ENCODE data around the gene RGS1.

DNA sequence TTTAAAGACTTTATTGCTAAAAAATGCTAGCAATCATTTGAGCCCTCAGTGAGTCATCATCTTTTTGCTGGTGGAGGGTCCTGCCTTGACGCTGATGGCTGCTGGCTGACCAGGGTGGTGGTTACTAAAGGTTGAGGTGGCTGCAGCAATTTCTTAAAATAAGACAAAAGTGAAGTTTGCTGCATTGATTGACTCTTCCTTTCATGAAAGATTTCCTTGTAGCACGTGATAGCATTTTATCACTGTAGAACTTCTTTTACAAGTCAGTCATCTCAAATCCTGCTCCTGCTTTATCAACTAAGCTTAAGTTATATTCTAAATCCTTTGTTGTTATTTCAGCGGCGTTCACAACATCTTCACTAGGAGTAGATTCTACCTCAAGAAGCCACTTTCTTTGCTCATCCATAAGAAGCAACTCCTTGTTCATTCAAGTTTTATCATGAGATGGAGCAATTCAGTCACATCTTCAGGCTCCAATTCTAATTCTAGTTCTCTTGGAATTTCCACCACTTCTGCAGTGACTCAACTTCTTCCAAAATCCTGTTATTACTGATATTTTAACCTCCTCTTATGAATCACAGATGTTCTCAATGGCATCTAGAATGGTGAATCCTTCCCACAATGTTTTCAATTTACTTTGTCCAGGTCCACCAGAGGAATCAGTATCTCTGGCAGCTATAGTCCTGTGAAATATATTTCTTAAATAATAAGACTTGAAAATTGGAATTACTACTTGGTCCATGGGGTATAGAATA is 17.6 kb upstream of the RGS1 start:
- TF ChIP-seq, protein P1, sequence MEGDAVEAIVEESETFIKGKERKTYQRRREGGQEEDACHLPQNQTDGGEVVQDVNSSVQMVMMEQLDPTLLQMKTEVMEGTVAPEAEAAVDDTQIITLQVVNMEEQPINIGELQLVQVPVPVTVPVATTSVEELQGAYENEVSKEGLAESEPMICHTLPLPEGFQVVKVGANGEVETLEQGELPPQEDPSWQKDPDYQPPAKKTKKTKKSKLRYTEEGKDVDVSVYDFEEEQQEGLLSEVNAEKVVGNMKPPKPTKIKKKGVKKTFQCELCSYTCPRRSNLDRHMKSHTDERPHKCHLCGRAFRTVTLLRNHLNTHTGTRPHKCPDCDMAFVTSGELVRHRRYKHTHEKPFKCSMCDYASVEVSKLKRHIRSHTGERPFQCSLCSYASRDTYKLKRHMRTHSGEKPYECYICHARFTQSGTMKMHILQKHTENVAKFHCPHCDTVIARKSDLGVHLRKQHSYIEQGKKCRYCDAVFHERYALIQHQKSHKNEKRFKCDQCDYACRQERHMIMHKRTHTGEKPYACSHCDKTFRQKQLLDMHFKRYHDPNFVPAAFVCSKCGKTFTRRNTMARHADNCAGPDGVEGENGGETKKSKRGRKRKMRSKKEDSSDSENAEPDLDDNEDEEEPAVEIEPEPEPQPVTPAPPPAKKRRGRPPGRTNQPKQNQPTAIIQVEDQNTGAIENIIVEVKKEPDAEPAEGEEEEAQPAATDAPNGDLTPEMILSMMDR (IDR thresholded peaks at IDR 0.05): no peak
- TF ChIP-seq POLR2A (IDR thresholded peaks at IDR 0.05) (no peak), EP300 (IDR thresholded peaks at IDR 0.05; ENCODE audit: low read depth) (no peak), POLR2AphosphoS5 (IDR thresholded peaks at IDR 0.05) (no peak)

All from transverse colon (tissue), 4 donors.